ENCODE results near the gene STK4.

STK4 gene

GRCh38 chr20:44961870-44962267 is 4.4 kb upstream of the STK4 start:
- H3K9me3 ChIP-seq (ENCODE audit: control insufficient read depth, low read length) = no peaks in the 10 kb centered on the region
- no peaks in the 10 kb centered on the region for H3K27me3 ChIP-seq (ENCODE audit: control insufficient read depth, insufficient read depth, low read length, poor library complexity, severe bottlenecking)
- H3K36me3 ChIP-seq (ENCODE audit: control insufficient read depth, insufficient read depth, low read length) = no peaks in the 10 kb centered on the region
- peaks cover 12% of the 10 kb centered on the region for H3K4me1 ChIP-seq (ENCODE audit: control insufficient read depth, insufficient read depth, low read length)
- no peak overlapping the region for H3K4me3 ChIP-seq (ENCODE audit: insufficient read depth, low read depth, low read length)
- H3K27ac ChIP-seq (ENCODE audit: insufficient read depth, low read depth, low read length, poor library complexity, severe bottlenecking) = no peak overlapping the region
- WGBS, 2 experiments = 81% methylated on average over 3 of the region's 3 CpGs

- Histone ChIP-seq H3K36me3 (ENCODE audit: control insufficient read depth, insufficient read depth, low read length) (no peaks in the 10 kb centered on the region), H3K9me3 (ENCODE audit: control insufficient read depth, low read length) (no peaks in the 10 kb centered on the region), H3K27me3 (ENCODE audit: control insufficient read depth, insufficient read depth, low read length, poor library complexity, severe bottlenecking) (no peaks in the 10 kb centered on the region), H3K27ac (ENCODE audit: insufficient read depth, low read depth, low read length, poor library complexity, severe bottlenecking) (no peak overlapping the region), H3K4me3 (ENCODE audit: insufficient read depth, low read depth, low read length) (no peak overlapping the region), H3K4me1 (ENCODE audit: control insufficient read depth, insufficient read depth, low read length) (peaks cover 18% of the 10 kb centered on the region)
- WGBS, 2 experiments = 95 to 96% methylated on average over 3 of the region's 3 CpGs
Measured at GRCh38 chr20:44962483-44962882, 3.8 kb upstream of the STK4 start.

GRCh38 chr20:44963325-44964215 is 2.7 kb upstream of the STK4 start:
- H3K4me3 ChIP-seq (ENCODE audit: insufficient read depth, low read depth, low read length) = no peak overlapping the region
- H3K9me3 ChIP-seq (ENCODE audit: control insufficient read depth, low read length) = no peaks in the 10 kb centered on the region
- WGBS, 2 experiments = 85 to 90% methylated on average over 4 of the region's 4 CpGs
- H3K27ac ChIP-seq (ENCODE audit: insufficient read depth, low read depth, low read length, poor library complexity, severe bottlenecking) = no peak overlapping the region
- H3K27me3 ChIP-seq (ENCODE audit: control insufficient read depth, insufficient read depth, low read length, poor library complexity, severe bottlenecking) = no peaks in the 10 kb centered on the region
- no peaks in the 10 kb centered on the region for H3K36me3 ChIP-seq (ENCODE audit: control insufficient read depth, insufficient read depth, low read length)
- H3K4me1 ChIP-seq (ENCODE audit: control insufficient read depth, insufficient read depth, low read length) = peaks cover 19% of the 10 kb centered on the region

GRCh38 chr20:44965651-44966029 is 672 bp upstream of the STK4 start:
- Histone ChIP-seq H3K9me3 (ENCODE audit: control insufficient read depth, low read length) (no peaks in the 10 kb centered on the region), H3K27me3 (ENCODE audit: control insufficient read depth, insufficient read depth, low read length, poor library complexity, severe bottlenecking) (no peaks in the 10 kb centered on the region), H3K4me1 (ENCODE audit: control insufficient read depth, insufficient read depth, low read length) (peaks cover 14% of the 10 kb centered on the region), H3K4me3 (ENCODE audit: insufficient read depth, low read depth, low read length) (peak overlapping the region; percentile 91), H3K27ac (ENCODE audit: insufficient read depth, low read depth, low read length, poor library complexity, severe bottlenecking) (peak overlapping the region; percentile 79), H3K36me3 (ENCODE audit: control insufficient read depth, insufficient read depth, low read length) (no peaks in the 10 kb centered on the region)
- 77 to 80% methylated on average over 5 of the region's 5 CpGs for WGBS, 2 experiments

GRCh38 chr20:44967207-44967807 is 995 bp downstream of the STK4 start:
- Histone ChIP-seq H3K9me3 (ENCODE audit: control insufficient read depth, low read length) (no peaks in the 10 kb centered on the region), H3K4me3 (ENCODE audit: insufficient read depth, low read depth, low read length) (peak overlapping the region; percentile 91), H3K27ac (ENCODE audit: insufficient read depth, low read depth, low read length, poor library complexity, severe bottlenecking) (no peak overlapping the region), H3K27me3 (ENCODE audit: control insufficient read depth, insufficient read depth, low read length, poor library complexity, severe bottlenecking) (no peaks in the 10 kb centered on the region), H3K36me3 (ENCODE audit: control insufficient read depth, insufficient read depth, low read length) (no peaks in the 10 kb centered on the region), H3K4me1 (ENCODE audit: control insufficient read depth, insufficient read depth, low read length) (peaks cover 16% of the 10 kb centered on the region)
- 58 to 61% methylated on average over 5 of the region's 5 CpGs for WGBS, 2 experiments

GRCh38 chr20:44969300-44969894 is 3.1 kb downstream of the STK4 start:
- Histone ChIP-seq H3K27me3 (ENCODE audit: control insufficient read depth, insufficient read depth, low read length, poor library complexity, severe bottlenecking) (no peaks in the 10 kb centered on the region), H3K27ac (ENCODE audit: insufficient read depth, low read depth, low read length, poor library complexity, severe bottlenecking) (no peak overlapping the region), H3K9me3 (ENCODE audit: control insufficient read depth, low read length) (no peaks in the 10 kb centered on the region), H3K36me3 (ENCODE audit: control insufficient read depth, insufficient read depth, low read length) (peaks cover 7% of the 10 kb centered on the region), H3K4me1 (ENCODE audit: control insufficient read depth, insufficient read depth, low read length) (peaks cover 16% of the 10 kb centered on the region), H3K4me3 (ENCODE audit: insufficient read depth, low read depth, low read length) (no peak overlapping the region)
- 87 to 90% methylated on average over 3 of the region's 3 CpGs for WGBS, 2 experiments

- Histone ChIP-seq H3K27me3 (ENCODE audit: control insufficient read depth, insufficient read depth, low read length, poor library complexity, severe bottlenecking) (no peaks in the 10 kb centered on the region), H3K4me3 (ENCODE audit: insufficient read depth, low read depth, low read length) (no peak overlapping the region)
- 92 to 97% methylated on average over 1 of the region's 1 CpG for WGBS, 2 experiments
Measured at GRCh38 chr20:44970243-44970757, 4.0 kb downstream of the STK4 start.

GRCh38 chr20:44973053-44973452 is 6.7 kb downstream of the STK4 start:
- WGBS, 2 experiments = 96 to 100% methylated on average over 2 of the region's 2 CpGs
- H3K36me3 ChIP-seq (ENCODE audit: control insufficient read depth, insufficient read depth, low read length) = peaks cover 7% of the 10 kb centered on the region
- H3K4me1 ChIP-seq (ENCODE audit: control insufficient read depth, insufficient read depth, low read length) = peaks cover 6% of the 10 kb centered on the region
- no peaks in the 10 kb centered on the region for H3K27me3 ChIP-seq (ENCODE audit: control insufficient read depth, insufficient read depth, low read length, poor library complexity, severe bottlenecking)
- no peak overlapping the region for H3K27ac ChIP-seq (ENCODE audit: insufficient read depth, low read depth, low read length, poor library complexity, severe bottlenecking)
- no peak overlapping the region for H3K4me3 ChIP-seq (ENCODE audit: insufficient read depth, low read depth, low read length)
- no peaks in the 10 kb centered on the region for H3K9me3 ChIP-seq (ENCODE audit: control insufficient read depth, low read length)

More at GRCh38 chr20:44970243-44970757, 4.0 kb downstream of the STK4 start:
- no peaks in the 10 kb centered on the region for H3K9me3 ChIP-seq (ENCODE audit: control insufficient read depth, low read length)
- H3K36me3 ChIP-seq (ENCODE audit: control insufficient read depth, insufficient read depth, low read length) = peaks cover 7% of the 10 kb centered on the region
- no peak overlapping the region for H3K27ac ChIP-seq (ENCODE audit: insufficient read depth, low read depth, low read length, poor library complexity, severe bottlenecking)
- peaks cover 16% of the 10 kb centered on the region for H3K4me1 ChIP-seq (ENCODE audit: control insufficient read depth, insufficient read depth, low read length)

GRCh38 chr20:44976698-44977097 is 10.4 kb downstream of the STK4 start:
- no peaks in the 10 kb centered on the region for H3K27me3 ChIP-seq (ENCODE audit: control insufficient read depth, insufficient read depth, low read length, poor library complexity, severe bottlenecking)
- H3K9me3 ChIP-seq (ENCODE audit: control insufficient read depth, low read length) = no peaks in the 10 kb centered on the region
- 96 to 97% methylated on average over 4 of the region's 4 CpGs for WGBS, 2 experiments
- H3K27ac ChIP-seq (ENCODE audit: insufficient read depth, low read depth, low read length, poor library complexity, severe bottlenecking) = no peak overlapping the region
- no peaks in the 10 kb centered on the region for H3K4me1 ChIP-seq (ENCODE audit: control insufficient read depth, insufficient read depth, low read length)
- H3K36me3 ChIP-seq (ENCODE audit: control insufficient read depth, insufficient read depth, low read length) = peaks cover 12% of the 10 kb centered on the region
- H3K4me3 ChIP-seq (ENCODE audit: insufficient read depth, low read depth, low read length) = no peak overlapping the region

- H3K9me3 ChIP-seq (ENCODE audit: control insufficient read depth, low read length) = no peaks in the 10 kb centered on the region
- no peaks in the 10 kb centered on the region for H3K27me3 ChIP-seq (ENCODE audit: control insufficient read depth, insufficient read depth, low read length, poor library complexity, severe bottlenecking)
- H3K27ac ChIP-seq (ENCODE audit: insufficient read depth, low read depth, low read length, poor library complexity, severe bottlenecking) = no peak overlapping the region
- no peak overlapping the region for H3K4me3 ChIP-seq (ENCODE audit: insufficient read depth, low read depth, low read length)
- 94 to 100% methylated on average over 2 of the region's 2 CpGs for WGBS, 2 experiments
- H3K36me3 ChIP-seq (ENCODE audit: control insufficient read depth, insufficient read depth, low read length) = peaks cover 4% of the 10 kb centered on the region
- H3K4me1 ChIP-seq (ENCODE audit: control insufficient read depth, insufficient read depth, low read length) = no peaks in the 10 kb centered on the region
Measured at GRCh38 chr20:44979090-44979621, 12.8 kb downstream of the STK4 start.
